HL-60 (cell line): ENCODE results near the gene HAUS1.

Source experiments
- DNase-seq, 2 experiments: peaks; one replicate each; pipeline ENCODE4 v3.0.0-alpha.2; 2010 to 2020; ENCODE audit warnings: low read depth in 1 of 2, low spot score in 1 of 2
- H3K27ac ChIP-seq: fragments of 250-450 bp; sonication (Bioruptor Pico); replicated peaks from 2 replicates; pipeline ENCODE4 v1.5.1; 2020; ENCODE audit warnings: mild to moderate bottlenecking, moderate library complexity
- H3K27me3 ChIP-seq: fragments of 250-450 bp; sonication (Bioruptor Pico); 2 replicates; pipeline ENCODE4 v1.5.1; 2021; ENCODE audit warnings: mild to moderate bottlenecking, moderate library complexity; ENCODE audit not compliant: insufficient read depth, poor library complexity, severe bottlenecking
- H3K4me3 ChIP-seq: replicated peaks from 2 replicates; pipeline ENCODE4 v1.5.1; 2011; ENCODE audit warnings: mild to moderate bottlenecking, control low read depth, low read length; ENCODE audit not compliant: insufficient read depth
- CTCF ChIP-seq: IDR thresholded peaks from one replicate; pipeline ENCODE4 v1.5.1; 2011; ENCODE audit warnings: low read length, control low read depth, inconsistent platforms; ENCODE audit not compliant: insufficient read depth
- GABPA ChIP-seq: IDR thresholded peaks from 2 replicates; pipeline ENCODE4 v1.6.1; 2012; ENCODE audit warnings: low read depth
- POLR2AphosphoS5 ChIP-seq: IDR thresholded peaks from 2 replicates; pipeline ENCODE4 v1.6.1; 2012; ENCODE audit warnings: low read depth
- REST ChIP-seq: IDR thresholded peaks from 2 replicates; pipeline ENCODE4 v1.6.1; 2012; ENCODE audit warnings: low read depth; ENCODE audit not compliant: insufficient replicate concordance
- SPI1 ChIP-seq: IDR thresholded peaks from 2 replicates; pipeline ENCODE4 v1.6.1; 2012; ENCODE audit warnings: low read depth, mild to moderate bottlenecking, borderline replicate concordance

Gene HAUS1

GRCh38 chr18:46140173-46140572, 36.0 kb downstream of the HAUS1 start:
- TF ChIP-seq SPI1, result no peak
- no peak for TF ChIP-seq CTCF
- no peak for TF ChIP-seq REST
- no peak for TF ChIP-seq POLR2AphosphoS5
- TF ChIP-seq GABPA, result no peak
- Histone ChIP-seq H3K27me3 (no peaks in the 10 kb centered on the region), H3K4me3 (no peak overlapping the region), H3K27ac (no peak overlapping the region)
- DNase-seq, result no peak

GRCh38 chr18:46141199-46141598, 37.0 kb downstream of the HAUS1 start:
- no peak; the same call in 1 of the 2 replicates for TF ChIP-seq POLR2AphosphoS5
- no peak for TF ChIP-seq GABPA
- no peak for TF ChIP-seq REST
- TF ChIP-seq CTCF, result no peak
- peak; percentile 82 for TF ChIP-seq SPI1
- H3K27ac ChIP-seq, result no peak overlapping the region
- peak; percentile 22 to 84 for DNase-seq
- no peaks in the 10 kb centered on the region for H3K27me3 ChIP-seq
- H3K4me3 ChIP-seq, result no peak overlapping the region

GRCh38 chr18:46148810-46149209, 44.6 kb downstream of the HAUS1 start:
- peak in 1 of 2 experiments; percentile 66 for DNase-seq
- H3K27me3 ChIP-seq, result no peaks in the 10 kb centered on the region
- TF ChIP-seq GABPA, result no peak
- no peak for TF ChIP-seq POLR2AphosphoS5
- no peak for TF ChIP-seq SPI1
- TF ChIP-seq CTCF, result peak; percentile 75
- no peak for TF ChIP-seq REST
- no peak overlapping the region for H3K4me3 ChIP-seq
- no peak overlapping the region for H3K27ac ChIP-seq
